ENCODE data around the gene RNASE4.

Gene RNASE4

DNA sequence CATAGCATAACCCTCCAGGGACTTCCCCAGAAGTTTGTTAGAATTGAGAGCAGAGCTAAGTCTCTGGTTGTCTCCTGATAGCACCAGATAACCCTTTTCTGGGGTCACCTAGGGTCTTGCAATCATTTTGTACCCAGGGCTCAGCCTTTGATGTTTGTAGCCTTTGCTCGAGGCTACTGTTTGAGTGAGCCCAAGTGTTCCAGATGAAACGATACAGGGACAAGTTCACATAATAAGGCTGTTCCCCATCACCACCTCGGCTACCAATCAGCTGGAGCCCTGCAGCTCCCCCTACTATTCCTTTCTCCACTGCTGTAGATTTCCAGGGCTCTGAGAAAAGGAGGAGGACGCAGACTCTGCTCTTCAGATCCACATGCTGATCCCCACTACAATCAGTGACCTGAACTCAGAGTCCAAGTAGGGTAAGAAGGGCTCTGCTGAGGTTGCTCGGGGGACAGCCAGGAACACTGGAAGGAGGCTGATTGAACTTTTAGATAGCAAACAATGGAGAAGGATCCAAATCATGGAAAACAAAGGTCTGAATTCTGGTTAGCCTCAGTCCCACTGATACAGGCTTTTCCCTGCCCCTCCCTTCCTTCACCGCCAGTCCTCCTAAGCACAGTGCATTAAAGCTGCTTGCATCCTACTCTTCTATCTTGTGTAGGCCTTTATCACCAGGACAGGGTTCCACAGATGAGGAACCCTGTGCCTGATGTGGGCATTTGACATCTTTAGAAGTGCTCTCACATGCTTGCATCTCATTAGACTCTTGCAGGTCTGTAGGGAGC, 61.4 kb downstream of the RNASE4 start, which contains the start of gene EDDM3A:
Gene EDDM3A (plus strand): TSS at position 317 of the 788 bp plus-strand sequence. CDS start 1,694 bp downstream, outside the sequence.
- DNase-seq: no peak

DNA sequence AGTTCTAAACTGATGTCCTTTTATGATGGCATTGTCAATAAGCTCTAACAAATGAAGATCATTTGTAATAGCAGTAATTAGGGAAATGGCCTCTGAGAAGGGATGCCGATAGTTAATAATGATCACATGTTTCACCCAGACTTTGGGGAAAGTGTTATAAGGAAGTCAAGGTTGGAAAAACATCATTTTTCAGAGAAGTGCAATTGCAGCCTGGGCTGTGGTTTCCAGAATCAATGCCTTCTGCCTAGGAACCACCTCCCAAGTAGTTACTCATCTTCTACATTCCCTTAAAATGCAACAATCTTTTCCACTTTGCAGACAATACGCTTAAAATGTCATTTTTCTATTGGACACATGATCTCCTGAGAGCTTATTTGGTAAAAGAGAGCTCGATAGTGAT, 62.2 kb downstream of the RNASE4 start:
- no peak for DNase-seq

DNA sequence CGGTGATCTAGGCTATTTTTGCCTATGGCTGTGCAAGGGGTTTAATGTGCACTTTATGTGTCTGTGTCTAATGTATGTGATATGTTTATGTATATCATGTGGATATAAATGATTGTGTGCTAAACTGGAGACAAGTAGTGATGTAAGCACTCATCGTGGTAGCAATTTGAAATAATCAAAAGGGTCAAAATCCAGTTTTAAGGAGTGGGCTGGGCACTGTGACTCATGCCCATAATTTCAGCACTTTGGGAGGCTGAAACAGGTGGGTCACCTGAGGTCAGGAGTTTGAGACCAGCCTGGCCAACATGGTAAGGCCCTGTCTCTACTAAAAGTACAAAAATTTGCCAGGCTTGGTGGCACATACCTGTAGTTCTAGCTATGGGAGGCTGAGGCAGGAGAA, 64.1 kb downstream of the RNASE4 start:
- DNase-seq: no peak

DNA sequence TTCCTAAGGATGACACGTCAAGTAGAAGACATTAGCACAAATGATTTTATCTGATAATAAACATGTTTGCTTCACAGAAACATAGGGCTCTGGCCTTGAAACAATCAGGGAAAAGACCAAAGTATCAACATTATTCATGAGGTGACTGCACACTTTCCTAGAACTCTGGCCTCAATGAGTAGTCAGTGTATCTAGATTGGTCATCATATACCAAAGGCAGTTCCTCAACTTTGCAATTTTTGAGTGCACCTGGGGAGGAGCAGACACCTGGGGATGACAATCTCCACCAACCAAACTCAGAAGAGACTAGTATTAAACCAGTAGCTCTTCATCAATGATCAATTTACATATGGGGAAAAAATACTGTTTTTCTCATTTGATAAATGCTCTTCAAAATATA, 65.8 kb downstream of the RNASE4 start:
- no peak for DNase-seq

Data from NCI-H446 (cell line).